HG02642 (cell line): ENCODE data around the gene TCF25.
"Not testable (repeated sequence)": the region's sequence is repeated elsewhere in the genome, so short reads cannot be mapped to it uniquely, and the experiment has no call there.

ENCODE experiments used
- ATAC-seq: cut with Tn5 transposase; IDR thresholded peaks from one replicate; pipeline ENCODE4 v1.9.1; 2021; ENCODE audit warnings: mild to moderate bottlenecking; ENCODE audit not compliant: unreplicated experiment, poor library complexity

Gene TCF25

GRCh38 chr16:89915303-89916232 lies 42.2 kb downstream of the TCF25 start:
- no peak for ATAC-seq

GRCh38 chr16:89917773-89918452 lies 44.5 kb downstream of the TCF25 start:
- ATAC-seq, result peak; percentile 65

- ATAC-seq, result peak; percentile 20
Observed at GRCh38 chr16:89918453-89919347, 45.3 kb downstream of the TCF25 start, which contains the start of gene MC1R. TSS of gene MC1R (plus strand) at chr16:89918862. CDS start at chr16:89919259, 397 bp downstream.

- ATAC-seq, result no peak
Observed at GRCh38 chr16:89919535-89920406, 46.4 kb downstream of the TCF25 start.

GRCh38 chr16:89920723-89921122 lies 47.3 kb downstream of the TCF25 start:
- no peak for ATAC-seq

GRCh38 chr16:89921131-89921701 lies 47.8 kb downstream of the TCF25 start:
- ATAC-seq, result no peak

GRCh38 chr16:89921702-89922476 lies 48.5 kb downstream of the TCF25 start:
- ATAC-seq, result no peak

- no peak for ATAC-seq
Observed at GRCh38 chr16:89922477-89922883, 49.1 kb downstream of the TCF25 start.

GRCh38 chr16:89922884-89923639 lies 49.7 kb downstream of the TCF25 start, which contains the start of gene TUBB3:
TSS of gene TUBB3 (plus strand) at chr16:89923342. CDS start at chr16:89923402, 60 bp downstream.
- ATAC-seq, result no peak

- no peak for ATAC-seq
Observed at GRCh38 chr16:89923640-89924296, 50.4 kb downstream of the TCF25 start.

GRCh38 chr16:89924297-89924924 lies 51.0 kb downstream of the TCF25 start:
- ATAC-seq, result no peak

- no peak for ATAC-seq
Observed at GRCh38 chr16:89924925-89925307, 51.5 kb downstream of the TCF25 start.

GRCh38 chr16:89925596-89926079 lies 52.2 kb downstream of the TCF25 start:
- no peak for ATAC-seq

- no peak for ATAC-seq
Observed at GRCh38 chr16:89931305-89931896, 58.0 kb downstream of the TCF25 start.

GRCh38 chr16:89931964-89932363 lies 58.6 kb downstream of the TCF25 start:
- no peak for ATAC-seq

GRCh38 chr16:89934019-89934418 lies 60.6 kb downstream of the TCF25 start:
- ATAC-seq, result not testable (repeated sequence)
